Lung (tissue), 12 donors: ENCODE measurements around the gene HECW1. TPM values are rescaled to one million over a fixed set of nuclear protein-coding genes. Genes with fewer than 3 reads are reported as not detected.

Experiments
- ATAC-seq: fragments of 200-7000 bp; cut with Tn5 transposase; one replicate; pipeline ENCODE4 v1.9.1; 2020; ENCODE audit warnings: moderate number of reproducible peaks; ENCODE audit not compliant: insufficient read depth, low FRiP score
- DNase-seq, 3 donors: peaks; one replicate each; pipeline ENCODE4 v3.0.0-alpha.2; 2013 to 2017
- H3K27ac ChIP-seq, 2 donors: one replicate each; pipeline ENCODE4 v1.5.1; 2013; ENCODE audit warnings: mild to moderate bottlenecking in 2 of 2, moderate library complexity in 2 of 2, control low read depth in 1 of 2, inconsistent platforms in 1 of 2, low read depth in 1 of 2, low read length in 1 of 2
- H3K27me3 ChIP-seq, 3 donors: one replicate each; pipeline ENCODE4 v1.5.1; 2013; ENCODE audit warnings: low read length in 2 of 3; ENCODE audit not compliant: control insufficient read depth in 3 of 3, insufficient read depth in 3 of 3
- H3K36me3 ChIP-seq, 4 donors: one replicate each; pipeline ENCODE4 v1.5.1; 2013; ENCODE audit warnings: low read length in 4 of 4, mild to moderate bottlenecking in 1 of 4, moderate library complexity in 1 of 4; ENCODE audit not compliant: control insufficient read depth in 4 of 4, insufficient read depth in 4 of 4
- H3K4me1 ChIP-seq, 5 donors: one replicate each; pipeline ENCODE4 v1.5.1; 2013; ENCODE audit warnings: low read length in 5 of 5, mild to moderate bottlenecking in 2 of 5, moderate library complexity in 1 of 5; ENCODE audit not compliant: control insufficient read depth in 5 of 5, insufficient read depth in 5 of 5
- H3K4me3 ChIP-seq: one replicate; pipeline ENCODE4 v1.5.1; 2013; ENCODE audit warnings: mild to moderate bottlenecking, control low read depth, moderate library complexity
- H3K9ac ChIP-seq, 2 donors: one replicate each; pipeline ENCODE4 v1.5.1; 2013; ENCODE audit warnings: low read length in 2 of 2, control low read depth in 1 of 2; ENCODE audit not compliant: insufficient read depth in 1 of 2
- H3K9me3 ChIP-seq, 4 donors: one replicate each; pipeline ENCODE4 v1.5.1; 2013; ENCODE audit warnings: low read length in 3 of 4, mild to moderate bottlenecking in 1 of 4, moderate library complexity in 1 of 4; ENCODE audit not compliant: control insufficient read depth in 4 of 4, insufficient read depth in 3 of 4
- WGBS, 2 donors: extraction: QIAGEN DNeasy Blood & Tissue Kit; methylation state at CpG; one replicate each; pipeline ENCODE4 v1.1.7; 2013; 5-methylcytosine and 5-hydroxymethylcytosine counted together
- polyA plus RNA-seq, 2 donors: library from polyadenylated mRNA; stranded (reverse); fragments of 200-250 nt; gene quantifications; one replicate each; pipeline ENCODE4 v1.2.1, GENCODE V29; 2013
- total RNA-seq, 2 donors: library from RNA; depleted of rRNA in 1 of 2; stranded (reverse); fragments of >200 nt in 1 of 2; gene quantifications; one replicate each; pipeline ENCODE4 v1.2.1, GENCODE V29; 2014 to 2021
- TF ChIP-seq, protein P1 (sequence below): IDR thresholded peaks from 2 replicates; pipeline ENCODE4 v1.5.1; 2012; ENCODE audit warnings: mild to moderate bottlenecking; ENCODE audit errors: control extremely low read depth, extremely low read depth
- donor health status: control.
- donor health status: control.
- donor health status: Bipolar disorder and iron deficiency.
- donor health status: healthy.
- donor health status: DM: yes; HTN: yes; CAD: no.

HECW1 gene
- total and polyA plus RNA-seq, 4 donors: 0.05 to 0.21 (median 0.13) TPM

DNA sequence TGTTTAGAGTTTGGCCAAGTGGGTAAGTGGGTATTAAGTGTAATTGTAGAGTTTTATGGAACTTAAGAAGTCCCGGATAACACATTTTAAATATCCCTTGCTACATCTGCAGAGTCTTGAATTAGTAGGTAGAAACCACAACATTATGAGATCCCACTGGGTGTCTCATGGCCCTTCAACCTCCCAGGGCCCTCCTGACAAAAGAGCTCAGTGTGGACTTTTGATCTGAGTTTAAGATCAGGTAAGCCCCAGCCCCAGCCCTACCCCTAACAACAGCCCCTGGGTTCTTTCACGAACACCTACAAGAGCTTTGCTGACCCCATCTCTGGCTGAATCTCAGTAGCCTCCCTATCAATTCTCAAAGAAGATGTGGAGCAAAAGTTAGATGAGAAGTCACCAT is 405.0 kb downstream of the HECW1 start:
- Histone ChIP-seq H3K27ac (no peak overlapping the region), H3K9ac (no peak overlapping the region), H3K9me3 (no peaks in the 10 kb centered on the region), H3K4me3 (no peak overlapping the region), H3K4me1 (peaks cover 0 to 12% (median 0%) of the 10 kb centered on the region in 5 donors), H3K36me3 (no peaks in the 10 kb centered on the region), H3K27me3 (no peaks in the 10 kb centered on the region)
- 50 to 69% methylated on average over 2 of the region's 2 CpGs for WGBS, 2 donors
- ATAC-seq (no peak), DNase-seq (no peak)
- TF ChIP-seq, protein P1, sequence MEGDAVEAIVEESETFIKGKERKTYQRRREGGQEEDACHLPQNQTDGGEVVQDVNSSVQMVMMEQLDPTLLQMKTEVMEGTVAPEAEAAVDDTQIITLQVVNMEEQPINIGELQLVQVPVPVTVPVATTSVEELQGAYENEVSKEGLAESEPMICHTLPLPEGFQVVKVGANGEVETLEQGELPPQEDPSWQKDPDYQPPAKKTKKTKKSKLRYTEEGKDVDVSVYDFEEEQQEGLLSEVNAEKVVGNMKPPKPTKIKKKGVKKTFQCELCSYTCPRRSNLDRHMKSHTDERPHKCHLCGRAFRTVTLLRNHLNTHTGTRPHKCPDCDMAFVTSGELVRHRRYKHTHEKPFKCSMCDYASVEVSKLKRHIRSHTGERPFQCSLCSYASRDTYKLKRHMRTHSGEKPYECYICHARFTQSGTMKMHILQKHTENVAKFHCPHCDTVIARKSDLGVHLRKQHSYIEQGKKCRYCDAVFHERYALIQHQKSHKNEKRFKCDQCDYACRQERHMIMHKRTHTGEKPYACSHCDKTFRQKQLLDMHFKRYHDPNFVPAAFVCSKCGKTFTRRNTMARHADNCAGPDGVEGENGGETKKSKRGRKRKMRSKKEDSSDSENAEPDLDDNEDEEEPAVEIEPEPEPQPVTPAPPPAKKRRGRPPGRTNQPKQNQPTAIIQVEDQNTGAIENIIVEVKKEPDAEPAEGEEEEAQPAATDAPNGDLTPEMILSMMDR: no peak

DNA sequence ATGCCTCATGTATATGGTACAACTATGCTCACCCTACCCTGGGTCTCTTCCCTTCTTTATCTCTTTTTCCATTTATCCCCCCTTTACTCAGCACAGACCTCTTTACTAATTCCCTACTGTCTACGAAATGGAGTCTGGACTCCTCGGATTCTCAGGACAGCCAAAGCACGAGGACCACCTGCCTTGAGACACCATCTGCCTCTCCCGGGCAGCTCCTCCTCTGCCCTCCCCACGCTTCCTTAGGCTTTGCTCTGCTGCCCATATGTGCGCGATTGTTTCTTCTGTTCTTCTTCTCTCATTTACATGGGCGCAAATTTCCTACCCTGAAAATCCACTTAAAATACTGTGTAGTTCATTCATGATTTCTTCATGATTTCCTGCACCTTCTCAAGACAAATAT is 407.8 kb downstream of the HECW1 start:
- H3K9ac ChIP-seq: no peak overlapping the region
- 93% methylated on average over 8 of the region's 8 CpGs for WGBS, 2 donors
- H3K27me3 ChIP-seq: no peaks in the 10 kb centered on the region
- H3K4me1 ChIP-seq: no peaks in the 10 kb centered on the region
- H3K36me3 ChIP-seq: no peaks in the 10 kb centered on the region
- DNase-seq (no peak), ATAC-seq (no peak)
- no peak overlapping the region for H3K27ac ChIP-seq
- TF ChIP-seq, protein P1: no peak
- H3K9me3 ChIP-seq: no peaks in the 10 kb centered on the region
- H3K4me3 ChIP-seq: no peak overlapping the region

DNA sequence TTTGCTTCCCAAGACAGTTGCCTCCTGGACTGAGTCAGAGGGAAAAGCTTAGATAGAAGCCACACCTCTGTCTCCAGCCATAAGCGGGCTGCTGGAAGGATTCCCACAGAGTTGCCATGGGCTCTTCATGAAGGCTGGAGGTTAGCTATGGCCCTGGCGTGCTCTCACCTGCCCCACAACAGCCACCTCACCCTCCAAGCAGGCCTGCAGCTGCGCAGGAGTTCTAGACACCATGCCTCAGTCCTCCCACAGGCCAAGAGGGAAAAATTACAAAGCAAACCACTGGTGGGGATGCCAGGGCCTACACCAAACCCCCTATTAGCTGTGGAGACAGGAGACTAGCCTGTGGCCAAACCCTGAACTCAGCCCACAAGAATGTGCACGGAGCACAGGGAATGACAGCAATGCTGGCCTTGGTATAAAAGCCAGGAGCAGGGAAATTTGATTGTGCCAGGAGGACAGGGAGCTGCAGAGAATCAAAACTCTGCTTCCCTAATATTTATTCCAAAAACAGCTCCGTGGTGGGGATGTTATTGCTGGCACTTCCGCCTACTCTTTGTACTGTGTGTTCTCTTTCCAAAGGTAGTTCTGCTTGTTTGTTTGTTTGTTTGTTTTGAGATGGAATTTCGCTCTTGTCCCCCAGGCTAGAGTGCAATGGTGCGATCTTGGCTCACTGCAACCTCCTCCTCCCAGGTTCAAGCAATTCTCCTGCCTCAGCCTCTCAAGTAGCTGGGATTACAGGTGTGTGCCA is 410.1 kb downstream of the HECW1 start:
- TF ChIP-seq, protein P1: no peak
- no peaks in the 10 kb centered on the region for H3K4me1 ChIP-seq
- no peak overlapping the region for H3K9ac ChIP-seq
- ATAC-seq (no peak), DNase-seq (no peak)
- WGBS, 2 donors: 85 to 89% methylated on average over 8 of the region's 8 CpGs
- H3K4me3 ChIP-seq: no peak overlapping the region
- no peak overlapping the region for H3K27ac ChIP-seq
- H3K27me3 ChIP-seq: no peaks in the 10 kb centered on the region
- no peaks in the 10 kb centered on the region for H3K9me3 ChIP-seq
- H3K36me3 ChIP-seq: no peaks in the 10 kb centered on the region
